ENCODE results near the gene RAMACL. TPM values are rescaled to one million over a fixed set of nuclear protein-coding genes. Genes with fewer than 3 reads are reported as not detected.
"Not testable (repeated sequence)": the region's sequence is repeated elsewhere in the genome, so short reads cannot be mapped to it uniquely, and the experiment has no call there.

RAMACL gene
- total RNA-seq, 1 donor from 2014 or later: 0.70 TPM

DNA sequence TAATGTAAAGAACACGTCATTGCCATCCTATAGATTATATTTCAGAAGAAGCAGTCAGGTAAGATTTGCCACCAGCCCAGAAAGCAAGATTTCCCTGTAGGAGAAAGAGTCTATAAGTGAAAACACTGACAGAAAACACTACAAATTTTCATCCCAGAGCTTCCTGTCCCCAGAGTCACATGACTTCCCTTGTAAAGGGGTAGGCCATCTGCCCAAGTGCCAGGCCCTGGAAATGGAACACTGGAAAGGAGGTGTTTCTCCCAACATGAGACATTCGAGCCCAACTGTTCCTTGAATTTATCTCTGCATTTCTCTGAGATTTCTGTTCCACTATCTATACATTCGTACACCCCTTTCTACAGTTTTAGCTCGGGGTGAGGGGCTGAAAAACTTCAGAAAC lies 46.9 kb downstream of the RAMACL start:
- no peak for DNase-seq (ENCODE audit: low read depth, low spot score)

DNA sequence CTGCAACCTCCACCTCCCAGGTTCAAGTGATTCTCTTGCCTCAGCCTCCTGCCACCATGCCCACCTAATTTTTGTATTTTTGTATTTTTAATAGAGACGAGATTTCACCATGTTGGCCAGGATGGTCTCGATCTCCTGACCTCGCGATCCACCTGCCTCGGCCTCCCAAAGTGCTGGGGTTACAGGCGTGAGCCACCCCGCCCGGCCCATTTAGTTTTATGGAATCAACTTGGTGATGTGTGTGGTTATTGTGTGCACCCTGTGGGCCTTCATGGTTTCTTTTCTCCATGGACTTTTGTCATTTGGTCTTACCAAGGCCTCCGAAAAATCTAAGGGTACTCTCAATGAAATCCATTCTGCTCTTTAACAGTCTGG lies 47.5 kb downstream of the RAMACL start:
- not testable (repeated sequence) for H3K4me3 Mint-ChIP-seq; H3K27me3 Mint-ChIP-seq (ENCODE audit: low read depth); H3K9me3 Mint-ChIP-seq; H3K27ac Mint-ChIP-seq (ENCODE audit: unreplicated experiment); DNase-seq (ENCODE audit: low read depth, low spot score)
- H3K36me3 Mint-ChIP-seq (ENCODE audit: low read depth): peaks cover 12% of the 10 kb centered on the region
- H3K4me1 Mint-ChIP-seq: peaks cover 34% of the 10 kb centered on the region

More for the DNA sequence above, 46.9 kb downstream of the RAMACL start:
- H3K4me1 Mint-ChIP-seq: peaks cover 34% of the 10 kb centered on the region
- TF ChIP-seq, protein P1, sequence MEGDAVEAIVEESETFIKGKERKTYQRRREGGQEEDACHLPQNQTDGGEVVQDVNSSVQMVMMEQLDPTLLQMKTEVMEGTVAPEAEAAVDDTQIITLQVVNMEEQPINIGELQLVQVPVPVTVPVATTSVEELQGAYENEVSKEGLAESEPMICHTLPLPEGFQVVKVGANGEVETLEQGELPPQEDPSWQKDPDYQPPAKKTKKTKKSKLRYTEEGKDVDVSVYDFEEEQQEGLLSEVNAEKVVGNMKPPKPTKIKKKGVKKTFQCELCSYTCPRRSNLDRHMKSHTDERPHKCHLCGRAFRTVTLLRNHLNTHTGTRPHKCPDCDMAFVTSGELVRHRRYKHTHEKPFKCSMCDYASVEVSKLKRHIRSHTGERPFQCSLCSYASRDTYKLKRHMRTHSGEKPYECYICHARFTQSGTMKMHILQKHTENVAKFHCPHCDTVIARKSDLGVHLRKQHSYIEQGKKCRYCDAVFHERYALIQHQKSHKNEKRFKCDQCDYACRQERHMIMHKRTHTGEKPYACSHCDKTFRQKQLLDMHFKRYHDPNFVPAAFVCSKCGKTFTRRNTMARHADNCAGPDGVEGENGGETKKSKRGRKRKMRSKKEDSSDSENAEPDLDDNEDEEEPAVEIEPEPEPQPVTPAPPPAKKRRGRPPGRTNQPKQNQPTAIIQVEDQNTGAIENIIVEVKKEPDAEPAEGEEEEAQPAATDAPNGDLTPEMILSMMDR (conservative IDR thresholded peaks at IDR 0.05): no peak
- no peaks in the 10 kb centered on the region for H3K9me3 Mint-ChIP-seq
- H3K36me3 Mint-ChIP-seq (ENCODE audit: low read depth): peaks cover 13% of the 10 kb centered on the region
- peak overlapping the region; percentile 38 for H3K27ac Mint-ChIP-seq (ENCODE audit: unreplicated experiment)
- no peaks in the 10 kb centered on the region for H3K27me3 Mint-ChIP-seq (ENCODE audit: low read depth)
- no peak overlapping the region for H3K4me3 Mint-ChIP-seq

DNA sequence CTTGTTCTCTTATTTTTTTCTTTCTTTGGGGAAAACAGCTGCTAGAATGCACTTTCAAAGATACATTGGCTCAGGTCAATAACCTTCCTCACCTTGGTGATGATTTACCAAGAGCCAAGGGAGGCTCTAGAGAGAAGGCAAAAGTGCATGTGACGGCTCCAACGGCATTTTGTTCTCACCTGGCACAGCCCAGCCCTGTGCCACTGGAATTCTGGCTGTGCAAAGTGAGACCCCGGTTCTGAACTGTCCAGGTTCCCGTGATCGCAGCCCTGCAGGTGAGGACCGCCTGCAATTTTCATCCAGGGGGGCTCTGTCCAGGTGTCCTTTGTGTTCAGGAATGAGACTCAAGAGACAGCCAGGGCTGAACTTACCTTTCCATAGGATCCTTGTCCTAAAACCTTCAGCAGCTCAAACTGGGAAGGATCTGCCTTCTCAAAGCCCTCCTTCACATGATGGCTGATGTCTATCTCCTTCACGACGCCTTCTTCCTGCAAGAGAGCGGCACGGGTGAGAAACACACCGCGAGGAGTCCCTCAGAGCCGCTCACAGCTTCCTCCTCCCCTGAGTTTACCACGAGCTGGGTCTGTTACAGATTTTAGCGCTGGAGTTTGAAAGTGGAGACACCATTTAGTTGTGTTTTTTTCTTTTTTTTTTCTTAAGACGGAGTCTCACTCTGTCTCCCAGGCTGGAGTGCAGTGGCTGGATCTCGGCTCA lies 48.0 kb downstream of the RAMACL start:
- Mint-ChIP-seq H3K27ac (ENCODE audit: unreplicated experiment) (peak overlapping the region; percentile 57), H3K9me3 (no peaks in the 10 kb centered on the region), H3K4me1 (peaks cover 32% of the 10 kb centered on the region), H3K27me3 (ENCODE audit: low read depth) (no peaks in the 10 kb centered on the region), H3K36me3 (ENCODE audit: low read depth) (peaks cover 11% of the 10 kb centered on the region), H3K4me3 (no peak overlapping the region)
- DNase-seq (ENCODE audit: low read depth, low spot score): no peak
- TF ChIP-seq, protein P1 (conservative IDR thresholded peaks at IDR 0.05): no peak

DNA sequence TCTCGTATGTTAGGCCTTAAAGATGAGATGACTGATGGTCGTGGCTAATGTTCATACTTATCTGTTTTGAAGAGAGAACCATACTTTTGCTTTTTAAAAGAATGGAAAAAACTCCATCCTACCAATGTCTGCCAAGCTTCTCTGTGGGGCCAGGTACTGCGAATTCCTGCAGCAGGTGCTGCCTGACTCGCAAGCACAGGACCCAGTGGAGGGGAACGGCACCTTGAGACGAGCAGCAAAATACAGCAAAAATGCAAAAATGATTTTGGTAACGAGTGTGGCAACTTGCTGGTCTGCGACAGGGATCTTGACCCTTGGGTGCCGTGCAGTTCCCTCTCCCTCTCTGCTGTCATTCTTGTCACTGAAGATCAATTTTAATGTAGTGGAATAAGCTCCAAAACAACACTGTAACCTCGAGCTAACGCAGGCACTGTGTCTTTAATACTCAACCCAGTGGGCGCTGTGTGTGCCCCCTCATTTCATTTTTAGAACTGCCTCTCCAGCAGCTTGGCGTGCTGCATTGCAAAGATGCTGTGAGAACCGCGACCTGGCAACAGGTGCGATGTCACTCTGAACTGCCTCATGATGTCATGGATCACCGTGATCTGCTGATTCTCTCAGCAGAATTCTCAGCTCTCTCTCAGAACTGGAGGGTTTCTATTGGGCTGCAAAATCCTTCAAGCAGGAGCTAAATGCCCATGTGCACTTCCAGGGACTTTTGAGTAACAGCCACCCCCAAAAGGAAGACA lies 51.6 kb downstream of the RAMACL start:
- Mint-ChIP-seq H3K27me3 (ENCODE audit: low read depth) (no peaks in the 10 kb centered on the region), H3K4me3 (no peak overlapping the region), H3K36me3 (ENCODE audit: low read depth) (peaks cover 9% of the 10 kb centered on the region), H3K4me1 (peaks cover 7% of the 10 kb centered on the region), H3K27ac (ENCODE audit: unreplicated experiment) (no peak overlapping the region), H3K9me3 (peaks cover under 1% of the 10 kb centered on the region)
- TF ChIP-seq, protein P1 (conservative IDR thresholded peaks at IDR 0.05): no peak
- no peak for DNase-seq (ENCODE audit: low read depth, low spot score)

DNA sequence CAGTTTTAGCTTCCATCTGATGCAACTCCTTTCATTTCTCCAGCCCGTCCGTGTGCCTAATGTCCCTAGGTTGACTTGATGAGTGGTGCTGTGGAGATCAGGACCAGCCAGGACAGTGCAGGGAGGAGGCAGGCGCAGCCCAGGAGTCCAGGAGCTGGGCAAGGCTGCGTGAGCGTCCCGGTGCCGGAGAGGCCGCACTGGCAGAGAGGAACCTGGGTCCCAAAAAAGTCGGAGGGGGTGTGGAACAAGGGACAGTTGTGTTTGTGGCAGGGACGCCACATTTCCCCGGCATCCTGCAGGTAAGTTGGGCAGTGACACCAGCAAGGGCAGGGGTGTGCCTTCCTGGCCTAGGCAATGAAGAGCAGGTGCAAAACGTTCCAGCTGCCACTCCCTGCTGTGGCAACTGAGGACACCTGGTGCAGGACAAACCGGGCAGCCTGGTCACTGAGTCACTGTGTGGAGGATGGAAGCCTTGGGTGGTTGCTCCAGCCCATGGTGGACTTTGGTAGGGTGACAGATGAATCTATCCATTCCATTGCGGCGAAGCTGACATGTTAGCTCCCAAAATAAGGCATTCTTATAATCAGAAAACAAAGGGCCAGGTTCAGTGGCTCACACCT lies 53.2 kb downstream of the RAMACL start:
- H3K27ac Mint-ChIP-seq (ENCODE audit: unreplicated experiment): no peak overlapping the region
- no peak overlapping the region for H3K4me3 Mint-ChIP-seq

More for the DNA sequence above, 53.2 kb downstream of the RAMACL start:
- Mint-ChIP-seq H3K4me1 (no peaks in the 10 kb centered on the region), H3K36me3 (ENCODE audit: low read depth) (peaks cover 22% of the 10 kb centered on the region), H3K27me3 (ENCODE audit: low read depth) (no peaks in the 10 kb centered on the region), H3K9me3 (peaks cover 4% of the 10 kb centered on the region)
- TF ChIP-seq, protein P1 (conservative IDR thresholded peaks at IDR 0.05): no peak
- no peak for DNase-seq (ENCODE audit: low read depth, low spot score)

Other genes with a start within 250 kb of the RAMACL start
- gene SFT2D1, start 244.1 kb downstream of the RAMACL start, total RNA-seq: 30.4 and 32.6 TPM in 2 replicates
- 32.0 and 32.6 TPM in 2 replicates for gene MPC1, start 203.7 kb downstream of the RAMACL start, total RNA-seq
- gene RPS6KA2, start 40.6 kb upstream of the RAMACL start, total RNA-seq: 32.6 and 33.7 TPM in 2 replicates

All from neural crest cell (in vitro differentiated cells).